Globus pallidus (tissue), 1 donor: ENCODE measurements around the gene RBFOX2.

Source experiments
- DNase-seq: peaks from one replicate; pipeline ENCODE4 v3.0.0-alpha.2; 2015; ENCODE audit warnings: low spot score

The RBFOX2 gene

GRCh38 chr22:35864545-35865165, 164.0 kb downstream of the RBFOX2 start:
- DNase-seq = no peak

DNA sequence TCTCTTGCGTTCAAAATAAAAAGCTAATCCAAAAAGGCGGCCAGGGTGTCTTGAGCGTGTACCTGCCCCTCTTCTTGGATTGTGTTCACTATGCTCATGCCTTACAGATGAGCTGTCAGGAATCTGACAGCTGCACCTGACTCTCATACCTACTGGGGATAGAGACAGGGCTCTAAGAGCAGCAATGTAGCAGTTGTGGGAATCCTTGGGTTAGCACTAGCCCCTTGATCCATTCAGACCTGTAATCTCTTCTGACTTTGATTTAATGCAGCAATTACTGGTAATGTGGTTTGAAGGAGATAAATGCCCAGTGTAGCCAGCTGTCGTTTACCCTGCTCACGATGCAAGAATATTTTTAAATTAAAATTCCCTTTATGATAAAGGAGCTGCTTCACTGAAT, 165.2 kb downstream of the RBFOX2 start:
- DNase-seq = no peak

DNA sequence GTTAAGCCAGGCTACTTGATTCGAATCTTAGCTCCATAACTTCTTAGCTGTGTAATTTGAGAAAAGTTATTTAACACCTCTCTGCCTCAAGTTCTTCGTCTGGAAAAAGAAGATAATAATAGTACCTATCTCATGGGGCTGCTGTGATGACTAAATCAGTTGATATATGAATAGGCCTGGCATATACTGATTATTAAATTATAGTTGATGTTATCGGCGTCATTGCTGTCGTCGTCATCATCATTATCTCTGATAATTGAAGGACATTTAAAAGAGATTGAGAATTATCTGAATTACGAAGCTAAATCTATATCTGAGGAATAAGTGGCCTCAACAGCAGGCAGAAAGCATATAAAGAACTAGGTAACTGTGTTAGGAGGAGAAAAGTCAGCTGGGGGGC, 165.9 kb downstream of the RBFOX2 start:
- no peak for DNase-seq

GRCh38 chr22:35861451-35861850, 167.2 kb downstream of the RBFOX2 start:
- no peak for DNase-seq

GRCh38 chr22:35860837-35861236, 167.8 kb downstream of the RBFOX2 start:
- DNase-seq = no peak

DNA sequence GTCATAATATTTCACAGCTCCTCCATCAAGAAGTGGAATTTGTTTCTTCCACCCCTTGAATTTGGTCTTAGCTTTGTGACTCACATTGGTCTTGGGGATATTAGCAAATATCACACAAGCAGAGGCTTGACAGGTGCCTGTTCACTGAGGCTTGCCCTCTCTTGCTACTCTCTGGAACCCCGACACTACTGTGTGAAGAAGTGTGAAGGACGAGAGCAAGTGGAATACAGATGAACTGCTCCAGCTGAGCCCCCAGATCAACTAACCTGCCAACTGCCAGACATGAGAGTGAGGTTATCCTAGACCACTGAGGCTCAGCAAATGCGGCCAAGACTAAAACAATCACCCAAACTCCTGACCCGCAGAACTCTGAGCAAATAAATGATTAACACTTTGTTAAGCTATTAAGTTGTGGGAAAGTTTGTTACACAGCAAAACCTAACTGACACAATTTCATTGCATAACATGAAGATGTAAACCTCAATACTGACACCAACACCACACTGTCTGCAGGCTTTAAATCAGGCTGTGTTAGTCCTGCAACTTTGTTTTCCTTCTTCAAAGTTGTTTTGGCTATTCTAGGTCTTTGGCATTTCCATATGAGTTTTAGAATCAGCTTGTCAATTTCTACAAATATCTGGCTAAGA, 168.4 kb downstream of the RBFOX2 start:
- DNase-seq = no peak

GRCh38 chr22:35854334-35854733, 174.3 kb downstream of the RBFOX2 start:
- no peak for DNase-seq

DNA sequence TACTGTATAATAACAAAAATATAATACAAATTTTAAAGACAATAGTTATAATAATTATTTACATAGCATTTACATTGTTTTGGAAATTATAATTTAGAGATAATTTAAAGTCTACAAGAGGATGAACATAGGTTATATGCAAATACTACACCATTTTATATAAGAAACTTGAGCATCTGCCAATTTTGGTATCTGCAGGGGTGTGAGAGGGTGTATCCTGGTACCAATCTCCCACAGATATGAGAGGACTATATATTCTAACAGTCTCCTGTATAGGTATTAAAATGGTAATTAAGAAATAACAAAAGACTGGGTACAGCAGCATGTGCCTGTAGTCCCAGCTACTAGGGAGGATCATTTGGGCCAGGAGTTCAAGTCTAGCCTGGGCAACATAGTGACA, 176.5 kb downstream of the RBFOX2 start:
- no peak for DNase-seq

GRCh38 chr22:35850831-35851230, 177.8 kb downstream of the RBFOX2 start:
- DNase-seq = no peak

GRCh38 chr22:35846804-35847203, 181.8 kb downstream of the RBFOX2 start:
- no peak for DNase-seq

- DNase-seq = no peak
Measured at GRCh38 chr22:35844886-35845285, 183.7 kb downstream of the RBFOX2 start.

- DNase-seq = no peak
Measured at GRCh38 chr22:35842954-35843353, 185.7 kb downstream of the RBFOX2 start.

- DNase-seq = no peak
Measured at GRCh38 chr22:35842519-35842913, 186.1 kb downstream of the RBFOX2 start.

DNA sequence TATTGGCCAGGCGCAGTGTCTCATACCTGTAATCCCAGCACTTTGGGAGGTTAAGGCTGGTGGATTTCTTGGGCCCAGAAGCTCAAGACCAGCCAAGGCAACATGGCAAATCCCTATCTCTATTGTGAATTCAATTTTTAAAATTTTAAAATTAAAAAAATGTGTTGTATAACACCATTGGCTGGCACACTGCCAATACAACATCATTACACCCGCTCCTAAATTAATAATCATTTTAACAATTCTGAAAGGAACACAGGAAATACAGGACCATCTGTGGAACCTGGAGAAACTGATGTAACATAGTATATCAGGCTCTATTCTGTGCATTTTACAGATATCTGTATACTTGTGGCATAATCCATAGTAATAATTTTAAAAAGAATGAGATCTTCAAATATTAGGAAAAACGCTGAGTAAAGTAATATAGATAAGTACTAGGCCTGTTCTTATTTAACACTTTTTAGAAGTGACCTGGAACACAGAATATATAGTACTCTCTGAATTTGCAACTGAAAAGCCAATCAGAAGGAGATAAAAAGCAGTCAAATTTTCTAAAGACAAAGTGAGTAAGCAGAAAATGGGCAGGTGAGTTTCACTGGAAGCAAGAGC, 186.6 kb downstream of the RBFOX2 start:
- no peak for DNase-seq

- DNase-seq = peak; percentile 61
Measured at GRCh38 chr22:35840302-35840739, 188.3 kb downstream of the RBFOX2 start.

- no peak for DNase-seq
Measured at GRCh38 chr22:35839841-35840301, 188.8 kb downstream of the RBFOX2 start.

- peak; percentile 15 for DNase-seq
Measured at GRCh38 chr22:35838855-35839576, 189.6 kb downstream of the RBFOX2 start.

GRCh38 chr22:35837101-35837727, 191.4 kb downstream of the RBFOX2 start:
- no peak for DNase-seq

DNA sequence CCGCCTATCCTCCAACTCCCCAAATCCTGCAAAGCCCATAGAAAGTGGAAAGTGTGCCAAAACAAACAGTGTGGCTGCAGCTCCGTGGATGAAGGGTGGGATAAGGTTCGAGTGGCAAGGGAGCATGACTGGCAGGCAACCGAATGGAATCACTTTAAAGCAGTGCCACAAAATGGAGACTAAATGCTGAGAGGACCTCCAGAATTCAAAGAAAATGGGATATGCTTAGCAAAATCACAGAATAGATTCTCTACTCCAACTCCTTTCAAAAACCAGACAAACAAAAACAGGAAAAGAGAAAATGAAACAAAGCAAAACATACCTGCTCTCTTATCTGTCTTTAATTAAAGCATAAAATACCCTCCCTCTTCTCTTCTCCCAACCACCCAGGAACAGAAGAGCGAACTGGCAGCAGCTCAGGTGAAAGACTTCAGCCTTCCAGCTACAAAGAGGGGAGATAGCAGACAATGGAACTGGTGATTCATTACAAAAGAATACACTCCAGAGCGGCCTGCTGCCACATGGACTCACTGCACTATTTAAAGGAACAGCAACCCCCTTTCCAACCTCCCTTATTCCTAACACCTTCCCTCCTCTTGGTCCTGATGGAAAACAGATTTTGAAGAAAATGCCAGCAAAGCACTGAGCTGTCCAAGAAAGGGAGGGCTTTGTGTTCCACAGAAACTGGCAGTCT, 192.5 kb downstream of the RBFOX2 start:
- peak; percentile 45 for DNase-seq

DNA sequence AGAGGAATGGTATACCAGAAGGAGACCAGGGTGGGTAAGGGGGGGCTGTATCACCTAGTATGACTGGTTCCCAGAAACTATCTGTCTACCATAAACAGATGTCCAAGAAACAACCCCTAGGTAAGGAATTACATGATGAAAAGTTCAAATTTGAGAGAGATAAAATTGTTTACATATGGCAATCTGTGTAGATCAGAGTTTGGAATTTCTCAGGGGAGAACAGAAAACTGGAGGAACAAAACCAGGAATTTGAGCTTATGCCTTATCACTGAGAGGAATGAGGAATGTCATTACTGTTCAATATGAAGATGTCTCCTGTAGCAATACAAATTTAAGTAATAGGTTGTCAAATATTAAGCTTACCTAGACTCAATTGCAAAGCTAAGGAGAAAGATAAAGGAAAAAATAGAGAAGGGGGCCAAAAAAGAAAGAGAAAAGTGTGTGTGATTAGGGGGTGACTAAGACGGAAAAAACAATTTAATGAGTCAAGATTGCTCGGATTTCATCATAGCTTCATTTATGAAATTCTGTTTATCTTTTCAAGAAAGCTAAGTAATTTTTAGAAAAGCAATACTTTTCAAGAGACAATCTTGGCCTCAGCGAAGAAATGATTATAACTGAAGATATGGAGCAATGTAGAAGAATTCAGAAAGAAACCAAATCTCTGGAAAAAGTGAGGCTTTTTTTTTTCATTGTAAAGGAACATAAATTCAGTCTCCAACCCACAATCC, 193.2 kb downstream of the RBFOX2 start:
- no peak for DNase-seq

DNA sequence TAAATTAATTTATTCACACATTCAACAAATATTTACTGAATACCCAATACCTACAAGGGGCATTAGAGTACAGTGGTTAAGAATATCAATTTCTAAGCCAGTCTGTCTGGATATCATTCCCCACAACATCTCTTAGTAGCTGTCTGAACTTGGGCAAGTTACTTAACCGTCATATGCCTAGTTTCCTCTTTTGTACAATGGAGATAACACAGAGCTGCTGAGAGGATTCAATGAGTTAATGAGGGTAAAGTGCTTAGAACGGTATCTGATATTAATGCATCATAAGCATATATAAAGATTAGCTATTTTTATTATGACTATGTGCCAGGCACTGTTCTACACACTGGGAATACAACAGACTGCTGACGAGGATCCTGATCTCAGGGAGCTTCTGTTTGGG, 194.6 kb downstream of the RBFOX2 start:
- no peak for DNase-seq
